T47D (cell line): ENCODE measurements around the gene TRPM3.
A peak's percentile ranks its signal among the peaks of the same experiment; 100 is the strongest.

ENCODE experiments used
- DNase-seq, 2 experiments: peaks; one replicate each; pipeline versions ENCODE4 v3.0.0 to v3.0.0-alpha.2; 2011 to 2012; ENCODE audit warnings: low read depth in 1 of 2, low spot score in 1 of 2
- JUND ChIP-seq: IDR thresholded peaks from 2 replicates; pipeline ENCODE4 v1.6.1; 2012; ENCODE audit warnings: low read depth
- in situ Hi-C: cut with HindIII; loops from 2 replicates; pipeline ENCODE4 v1.10.0; 2016; ENCODE audit warnings: low sequenced_read_pairs, low pct_unique_long_range_greater_than_20kb

TRPM3 gene

GRCh38 chr9:70949239-70949638, 172.2 kb downstream of the TRPM3 start:
- TF ChIP-seq JUND, result no peak
- no peak for DNase-seq
- in situ Hi-C loops, result no loop called here

DNA sequence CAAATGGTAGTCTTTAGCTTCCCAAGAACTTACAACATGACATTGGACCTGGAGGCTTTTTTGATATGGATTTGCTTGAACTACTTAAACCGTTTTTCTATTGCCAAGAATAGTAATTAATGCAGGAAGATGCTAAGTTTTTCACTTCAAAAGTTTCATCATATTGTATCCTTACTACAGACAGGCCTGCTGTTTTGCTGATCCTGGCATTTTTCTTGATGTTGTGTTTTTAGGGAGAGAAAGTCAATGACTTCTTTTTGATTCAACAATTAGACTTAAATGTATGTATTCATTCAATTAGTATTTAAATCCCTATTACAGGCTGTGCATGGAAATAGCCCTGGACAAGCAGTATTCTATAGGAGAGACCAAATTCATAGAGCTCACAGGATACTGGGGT, 172.7 kb downstream of the TRPM3 start:
- TF ChIP-seq JUND, result no peak
- DNase-seq, result no peak
- in situ Hi-C loops, result no loop called here

DNA sequence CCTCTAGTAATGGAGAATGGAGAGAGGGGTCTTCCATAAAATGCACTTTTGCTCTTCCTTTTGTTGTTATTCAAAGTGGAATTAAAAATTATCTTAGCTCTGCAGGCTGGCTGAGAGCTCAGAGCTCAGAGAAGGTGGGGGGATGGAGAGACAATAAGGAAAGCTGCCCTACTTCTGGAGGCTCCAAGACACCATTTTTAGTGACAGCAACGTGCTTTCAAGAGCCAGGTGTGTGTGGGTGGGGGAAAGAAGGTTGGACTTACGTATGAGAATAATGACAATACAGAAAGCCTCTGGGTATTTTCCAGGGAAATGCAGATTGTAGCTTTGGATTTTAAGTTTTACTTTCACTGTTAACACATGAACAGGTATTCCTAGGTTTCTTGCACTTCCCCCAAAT, 173.9 kb downstream of the TRPM3 start:
- DNase-seq, result no peak
- in situ Hi-C loops, result no loop called here
- no peak for TF ChIP-seq JUND

DNA sequence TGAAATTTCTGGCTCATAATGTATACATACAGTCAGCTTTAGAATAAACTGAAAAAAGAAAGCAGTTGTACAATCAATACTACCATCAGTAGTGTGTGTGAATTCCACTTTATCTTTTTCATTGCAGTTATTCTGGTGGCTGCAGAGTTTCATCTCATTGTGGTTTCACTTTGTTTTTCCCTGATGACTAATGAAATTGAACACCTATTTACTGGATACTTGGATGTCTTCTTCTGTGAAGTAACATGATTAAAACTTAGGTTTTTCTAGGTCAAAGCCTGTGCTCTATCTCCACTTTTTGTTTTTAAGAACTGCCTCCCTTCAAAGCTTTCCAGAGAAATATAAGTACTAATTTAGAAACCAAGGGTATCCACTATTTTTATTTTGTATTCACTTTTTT, 174.3 kb downstream of the TRPM3 start:
- TF ChIP-seq JUND, result no peak
- DNase-seq, result no peak
- in situ Hi-C loops, result no loop called here

GRCh38 chr9:70945301-70945700, 176.1 kb downstream of the TRPM3 start:
- in situ Hi-C loops, result no loop called here
- no peak for TF ChIP-seq JUND

DNA sequence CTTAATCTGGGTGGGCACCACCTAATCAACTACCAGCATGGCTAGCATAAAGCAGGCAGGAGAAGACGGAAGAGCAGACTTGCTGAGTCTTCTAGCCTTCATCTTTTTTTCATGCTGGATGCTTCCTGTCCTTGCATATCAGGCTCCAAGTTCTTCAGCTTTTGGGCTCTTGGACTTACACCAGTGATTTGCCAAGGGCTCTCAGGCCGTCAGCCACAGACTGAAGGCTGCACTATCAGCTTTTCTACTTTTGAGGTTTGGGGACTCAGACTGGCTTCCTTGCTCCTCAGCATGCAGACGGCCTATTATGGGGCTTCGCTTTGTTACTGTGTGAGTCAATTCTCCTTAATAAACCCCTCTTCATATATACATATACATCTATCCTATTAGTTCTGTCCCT, 180.2 kb downstream of the TRPM3 start:
- in situ Hi-C loops, result no loop called here
- DNase-seq, result no peak

More at GRCh38 chr9:70945301-70945700, 176.1 kb downstream of the TRPM3 start:
- DNase-seq, result no peak

DNA sequence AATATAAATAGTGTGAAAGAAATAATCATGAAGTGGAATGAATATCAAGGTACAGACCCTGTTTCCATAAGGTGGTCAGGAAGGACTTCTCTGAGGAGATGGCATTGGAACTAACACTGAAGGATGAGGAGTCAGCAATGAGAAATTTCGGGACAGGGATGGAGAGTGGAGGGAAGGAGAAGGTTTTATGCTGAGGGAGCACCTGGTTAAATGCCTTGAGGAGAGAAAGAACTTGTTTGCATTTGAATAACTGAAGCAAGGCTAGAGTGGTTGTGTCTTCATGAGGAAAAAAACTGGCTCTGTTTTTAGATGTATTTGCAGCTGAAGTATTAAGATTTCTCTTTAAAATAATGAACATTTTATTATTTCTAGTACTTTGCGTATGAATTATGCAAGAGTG, 180.8 kb downstream of the TRPM3 start:
- TF ChIP-seq JUND, result no peak
- no peak for DNase-seq
- in situ Hi-C loops, result no loop called here

More for the DNA sequence above, 180.2 kb downstream of the TRPM3 start:
- no peak for TF ChIP-seq JUND

DNA sequence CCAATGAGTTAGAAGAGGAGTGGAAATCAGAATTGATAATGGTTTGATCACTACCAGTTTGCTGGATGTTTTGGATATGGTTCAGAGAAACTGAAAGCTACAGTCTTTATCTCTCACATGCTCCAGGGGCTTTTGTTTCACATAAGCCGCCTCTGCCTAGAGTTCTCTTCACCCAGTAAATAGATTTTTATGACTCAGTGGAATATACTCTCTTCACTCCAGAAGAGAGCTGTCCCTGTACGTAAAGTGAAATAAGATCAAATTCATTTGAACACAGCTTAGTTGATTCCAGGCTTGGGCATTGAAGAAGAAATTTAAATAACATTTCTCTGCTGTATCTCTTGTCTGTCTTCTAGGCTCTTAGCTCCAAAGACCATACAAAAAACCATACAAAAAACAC, 184.9 kb downstream of the TRPM3 start:
- no peak for DNase-seq
- TF ChIP-seq JUND, result no peak
- in situ Hi-C loops, result no loop called here

DNA sequence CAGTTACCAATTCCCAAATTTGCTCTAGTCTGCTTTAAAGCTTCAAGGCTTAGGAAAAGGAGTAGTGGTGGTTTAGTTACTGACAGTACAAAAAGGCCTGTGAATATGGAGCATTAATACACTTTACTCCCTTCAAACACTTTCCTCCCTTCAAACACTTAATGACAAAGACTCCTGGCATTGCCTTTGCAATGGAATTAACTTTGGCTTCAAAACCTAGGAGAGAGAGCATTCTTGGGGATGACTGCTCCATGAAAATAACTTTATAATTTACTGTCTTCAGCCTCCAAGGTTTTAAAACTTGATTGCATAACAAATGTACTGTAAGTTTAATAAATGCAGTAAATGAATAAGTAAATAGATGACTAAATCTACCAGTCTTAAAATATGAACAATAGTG, 185.6 kb downstream of the TRPM3 start:
- DNase-seq, result no peak
- no peak for TF ChIP-seq JUND
- in situ Hi-C loops, result no loop called here

- no peak for TF ChIP-seq JUND
- no peak for DNase-seq
- in situ Hi-C loops, result no loop called here
Observed at GRCh38 chr9:70934642-70935041, 186.8 kb downstream of the TRPM3 start.

DNA sequence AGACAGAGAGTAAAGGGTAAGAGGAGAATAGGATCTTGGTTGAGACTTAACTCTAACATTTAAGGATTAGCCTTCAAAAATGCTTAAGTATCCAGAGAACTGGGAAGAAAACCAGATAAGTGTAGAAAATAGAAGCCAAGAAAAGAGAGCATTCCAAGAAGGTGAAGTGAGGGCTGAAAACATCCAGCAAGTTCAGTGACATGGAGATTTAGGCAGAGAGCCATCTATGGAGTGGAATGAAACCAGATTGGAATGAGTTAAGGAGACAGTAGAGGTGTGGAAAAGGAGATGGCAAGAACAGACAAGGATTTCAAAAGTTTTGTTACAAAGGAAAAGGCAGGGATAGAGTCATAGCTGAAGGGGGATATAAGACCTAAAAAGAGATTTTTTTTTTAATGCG, 188.1 kb downstream of the TRPM3 start:
- TF ChIP-seq JUND, result no peak
- no peak for DNase-seq
- in situ Hi-C loops, result no loop called here

DNA sequence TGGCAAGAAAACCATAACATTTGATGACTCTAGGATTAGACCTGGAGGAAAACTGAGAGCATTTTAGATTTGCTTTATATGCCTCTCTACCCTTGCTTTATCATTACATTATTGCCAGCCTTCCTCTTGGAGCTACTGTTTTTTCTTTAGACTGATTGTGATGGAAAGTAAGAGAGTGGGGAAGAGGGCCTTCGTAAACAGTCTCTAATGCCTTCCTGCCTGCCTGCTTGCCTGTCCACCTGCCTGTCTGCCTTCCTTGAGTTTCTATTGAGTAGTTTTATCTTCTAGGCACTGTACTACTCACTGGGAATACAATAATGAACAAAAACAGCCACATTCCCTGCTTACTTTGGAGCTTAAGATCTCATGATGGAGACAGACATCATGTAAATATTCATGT, 189.3 kb downstream of the TRPM3 start:
- DNase-seq, result no peak
- no peak for TF ChIP-seq JUND
- in situ Hi-C loops, result no loop called here

- no peak for TF ChIP-seq JUND
- DNase-seq, result no peak
- in situ Hi-C loops, result no loop called here
Observed at GRCh38 chr9:70927530-70927929, 193.9 kb downstream of the TRPM3 start.

DNA sequence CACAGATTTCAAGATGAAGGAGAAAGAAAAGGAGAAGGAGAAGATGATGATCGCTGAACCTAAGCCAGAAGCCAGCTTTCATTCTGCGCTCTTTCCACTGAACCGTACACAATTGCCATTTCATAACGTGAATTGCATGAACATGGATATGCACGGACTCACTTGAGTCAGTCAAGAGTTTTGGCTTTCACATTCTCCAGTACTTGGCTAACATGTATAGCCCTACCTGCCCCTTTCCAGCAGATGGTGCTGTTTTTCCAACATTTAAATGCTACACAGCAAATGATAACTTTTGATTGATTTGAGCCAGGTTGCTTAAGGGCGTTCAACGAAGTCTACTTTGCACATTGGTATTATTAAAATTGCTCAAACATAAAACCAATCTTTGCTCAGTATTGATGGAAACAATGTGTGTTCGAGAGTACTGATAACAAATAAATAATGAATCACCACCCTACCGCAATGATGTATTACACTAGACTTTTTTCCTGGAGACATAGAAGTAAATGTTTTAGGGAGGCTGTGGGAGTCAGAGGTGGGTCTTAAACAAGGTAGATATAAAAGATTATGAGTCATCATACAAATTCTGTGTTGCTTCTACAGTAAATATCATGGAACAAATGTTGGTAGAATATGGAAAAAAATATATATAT, 196.4 kb downstream of the TRPM3 start:
- no peak for TF ChIP-seq JUND
- peak; percentile 27 to 74 for DNase-seq
- in situ Hi-C loops, result no loop called here
